ENCODE measurements around the gene GID8.

The GID8 gene

DNA sequence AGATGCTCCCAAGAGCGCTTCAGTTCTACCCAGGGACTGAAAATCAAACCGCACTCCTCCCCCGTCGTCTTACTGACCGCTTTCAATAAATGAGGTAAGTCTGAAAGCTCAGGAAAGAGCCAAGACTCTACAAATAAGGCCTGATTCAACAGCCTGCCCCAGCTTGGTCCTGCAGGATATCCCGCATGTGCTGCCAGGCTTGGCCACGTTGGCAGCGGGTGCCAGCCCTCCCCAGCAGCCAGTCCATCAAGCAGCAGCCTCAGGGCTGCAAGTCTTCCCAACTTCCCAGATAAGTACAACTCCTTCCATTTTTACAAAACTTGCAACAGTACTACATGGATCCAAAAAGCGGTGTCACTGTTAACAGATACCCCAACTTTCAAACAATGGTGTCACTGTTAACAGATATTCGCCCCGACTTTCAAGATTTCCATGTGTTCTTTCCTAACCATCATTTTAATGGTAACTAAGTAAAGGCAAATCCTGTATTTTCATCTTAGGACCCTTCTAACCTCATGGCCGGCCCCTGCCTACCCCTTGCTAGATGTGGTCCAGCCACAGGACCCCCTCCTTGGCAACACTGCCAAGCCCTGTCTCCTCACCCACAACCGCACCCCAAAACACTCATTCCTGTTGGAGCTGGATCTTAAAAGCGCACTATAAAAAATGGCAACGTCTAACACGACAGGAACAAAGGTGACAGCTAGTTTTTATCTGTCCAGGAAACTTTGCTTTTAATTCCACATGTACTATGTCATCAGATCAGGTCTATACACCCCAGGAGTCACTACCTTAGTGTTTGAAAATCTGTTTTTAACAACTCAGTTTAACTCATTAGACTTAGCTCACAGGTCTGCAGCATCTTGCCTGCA lies 39.6 kb upstream of the GID8 start:
- H3K36me3 ChIP-seq (ENCODE audit: insufficient read depth, low read length), result peaks cover 55% of the 10 kb centered on the region
- no peak overlapping the region for H3K4me3 ChIP-seq (ENCODE audit: low read length)
- H3K9me3 ChIP-seq (ENCODE audit: low read length), result no peaks in the 10 kb centered on the region
- H3K4me1 ChIP-seq (ENCODE audit: insufficient read depth, low read length), result peaks cover 13% of the 10 kb centered on the region
- H2AFZ ChIP-seq (ENCODE audit: low read depth, low read length), result no peak overlapping the region
- H3K27me3 ChIP-seq (ENCODE audit: insufficient read depth, low read length), result no peaks in the 10 kb centered on the region

- Histone ChIP-seq H3K4me1 (ENCODE audit: insufficient read depth, low read length) (peaks cover 13% of the 10 kb centered on the region), H3K4me3 (ENCODE audit: low read length) (no peak overlapping the region), H3K9me3 (ENCODE audit: low read length) (no peaks in the 10 kb centered on the region), H2AFZ (ENCODE audit: low read depth, low read length) (no peak overlapping the region), H3K36me3 (ENCODE audit: insufficient read depth, low read length) (peaks cover 55% of the 10 kb centered on the region), H3K27me3 (ENCODE audit: insufficient read depth, low read length) (no peaks in the 10 kb centered on the region)
These were observed 38.8 kb upstream of the GID8 start for GRCh38 chr20:62898970-62899632.

GRCh38 chr20:62899633-62900051 lies 38.3 kb upstream of the GID8 start:
- H3K9me3 ChIP-seq (ENCODE audit: low read length), result no peaks in the 10 kb centered on the region
- H3K4me1 ChIP-seq (ENCODE audit: insufficient read depth, low read length), result peaks cover 13% of the 10 kb centered on the region
- peaks cover 55% of the 10 kb centered on the region for H3K36me3 ChIP-seq (ENCODE audit: insufficient read depth, low read length)
- H3K27me3 ChIP-seq (ENCODE audit: insufficient read depth, low read length), result no peaks in the 10 kb centered on the region
- H3K4me3 ChIP-seq (ENCODE audit: low read length), result no peak overlapping the region
- no peak overlapping the region for H2AFZ ChIP-seq (ENCODE audit: low read depth, low read length)

DNA sequence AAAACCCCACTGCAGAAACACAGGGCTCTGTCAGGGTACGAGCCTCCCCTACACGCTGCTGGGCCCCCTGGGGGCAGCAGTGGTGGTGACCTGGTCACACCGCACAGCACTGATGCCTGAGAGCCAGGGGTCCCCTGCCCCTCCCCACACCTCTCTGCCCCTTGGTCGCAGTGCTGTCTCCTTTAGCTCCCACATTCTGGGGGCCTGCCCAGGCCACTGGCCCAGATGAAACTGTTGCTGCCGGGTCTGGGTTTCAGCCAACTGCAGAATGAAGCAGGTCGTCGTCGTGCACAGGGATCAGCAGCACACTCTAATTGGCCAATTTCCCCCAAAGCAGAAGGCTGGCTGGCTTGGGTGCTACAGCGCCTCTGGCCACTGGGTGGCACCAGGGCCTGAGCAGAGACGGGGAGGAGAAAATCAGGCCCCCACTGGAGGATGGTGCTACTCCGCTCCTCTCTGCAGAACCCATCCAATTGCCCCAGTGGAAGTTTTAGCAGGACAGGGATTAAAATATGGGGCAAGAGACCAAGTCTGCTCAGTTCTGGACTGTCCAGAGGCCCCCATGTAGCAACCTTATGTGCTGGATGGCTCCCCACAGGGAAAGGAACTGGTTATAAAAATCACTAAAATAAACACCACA lies 37.8 kb upstream of the GID8 start:
- no peak overlapping the region for H3K4me3 ChIP-seq (ENCODE audit: low read length)
- no peaks in the 10 kb centered on the region for H3K27me3 ChIP-seq (ENCODE audit: insufficient read depth, low read length)
- no peak overlapping the region for H2AFZ ChIP-seq (ENCODE audit: low read depth, low read length)
- no peaks in the 10 kb centered on the region for H3K9me3 ChIP-seq (ENCODE audit: low read length)
- peaks cover 55% of the 10 kb centered on the region for H3K36me3 ChIP-seq (ENCODE audit: insufficient read depth, low read length)
- peaks cover 13% of the 10 kb centered on the region for H3K4me1 ChIP-seq (ENCODE audit: insufficient read depth, low read length)

- peaks cover 13% of the 10 kb centered on the region for H3K4me1 ChIP-seq (ENCODE audit: insufficient read depth, low read length)
- no peak overlapping the region for H2AFZ ChIP-seq (ENCODE audit: low read depth, low read length)
- H3K4me3 ChIP-seq (ENCODE audit: low read length), result no peak overlapping the region
- H3K27me3 ChIP-seq (ENCODE audit: insufficient read depth, low read length), result no peaks in the 10 kb centered on the region
- H3K36me3 ChIP-seq (ENCODE audit: insufficient read depth, low read length), result peaks cover 58% of the 10 kb centered on the region
- H3K9me3 ChIP-seq (ENCODE audit: low read length), result no peaks in the 10 kb centered on the region
These were observed 37.0 kb upstream of the GID8 start for GRCh38 chr20:62900692-62901584.

- Histone ChIP-seq H2AFZ (ENCODE audit: low read depth, low read length) (no peak overlapping the region), H3K36me3 (ENCODE audit: insufficient read depth, low read length) (peaks cover 59% of the 10 kb centered on the region), H3K9me3 (ENCODE audit: low read length) (no peaks in the 10 kb centered on the region), H3K4me3 (ENCODE audit: low read length) (no peak overlapping the region), H3K4me1 (ENCODE audit: insufficient read depth, low read length) (peaks cover 13% of the 10 kb centered on the region), H3K27me3 (ENCODE audit: insufficient read depth, low read length) (no peaks in the 10 kb centered on the region)
These were observed 36.1 kb upstream of the GID8 start for GRCh38 chr20:62901891-62902290.

GRCh38 chr20:62902926-62903615 lies 34.9 kb upstream of the GID8 start:
- peaks cover 70% of the 10 kb centered on the region for H3K36me3 ChIP-seq (ENCODE audit: insufficient read depth, low read length)
- no peaks in the 10 kb centered on the region for H3K9me3 ChIP-seq (ENCODE audit: low read length)
- H2AFZ ChIP-seq (ENCODE audit: low read depth, low read length), result no peak overlapping the region
- H3K4me1 ChIP-seq (ENCODE audit: insufficient read depth, low read length), result peaks cover 13% of the 10 kb centered on the region
- H3K27me3 ChIP-seq (ENCODE audit: insufficient read depth, low read length), result no peaks in the 10 kb centered on the region
- H3K4me3 ChIP-seq (ENCODE audit: low read length), result no peak overlapping the region

DNA sequence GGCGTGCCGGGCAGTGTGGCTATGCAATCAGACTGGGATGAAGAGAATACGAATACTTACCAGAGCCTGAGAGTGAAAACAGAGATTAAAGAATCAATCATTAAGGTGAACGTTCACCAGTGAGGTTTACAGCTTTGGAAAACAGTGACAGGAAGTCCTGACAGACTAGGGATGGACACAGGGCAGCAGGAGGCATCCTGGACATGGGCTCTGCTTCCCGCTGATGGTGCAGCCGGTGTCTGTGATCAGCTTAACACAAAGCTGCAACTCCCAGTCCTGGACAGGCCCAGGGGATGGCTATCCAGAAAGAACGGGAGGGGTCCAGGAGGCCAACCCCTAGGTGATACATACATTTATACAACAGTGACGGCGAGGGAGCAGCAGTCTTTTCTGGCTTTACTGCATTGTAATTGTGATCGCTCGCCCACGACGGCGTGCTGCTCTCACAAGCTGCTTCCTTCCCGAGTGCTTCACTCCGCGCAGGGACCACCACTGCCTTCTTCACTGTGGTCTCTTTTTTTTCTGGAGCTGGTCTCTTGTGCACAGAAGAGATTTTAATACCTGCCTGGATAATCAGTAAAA lies 32.3 kb upstream of the GID8 start:
- Histone ChIP-seq H3K4me1 (ENCODE audit: insufficient read depth, low read length) (peaks cover 4% of the 10 kb centered on the region), H3K4me3 (ENCODE audit: low read length) (no peak overlapping the region), H2AFZ (ENCODE audit: low read depth, low read length) (no peak overlapping the region), H3K36me3 (ENCODE audit: insufficient read depth, low read length) (peaks cover 95% of the 10 kb centered on the region), H3K9me3 (ENCODE audit: low read length) (no peaks in the 10 kb centered on the region), H3K27me3 (ENCODE audit: insufficient read depth, low read length) (no peaks in the 10 kb centered on the region)

DNA sequence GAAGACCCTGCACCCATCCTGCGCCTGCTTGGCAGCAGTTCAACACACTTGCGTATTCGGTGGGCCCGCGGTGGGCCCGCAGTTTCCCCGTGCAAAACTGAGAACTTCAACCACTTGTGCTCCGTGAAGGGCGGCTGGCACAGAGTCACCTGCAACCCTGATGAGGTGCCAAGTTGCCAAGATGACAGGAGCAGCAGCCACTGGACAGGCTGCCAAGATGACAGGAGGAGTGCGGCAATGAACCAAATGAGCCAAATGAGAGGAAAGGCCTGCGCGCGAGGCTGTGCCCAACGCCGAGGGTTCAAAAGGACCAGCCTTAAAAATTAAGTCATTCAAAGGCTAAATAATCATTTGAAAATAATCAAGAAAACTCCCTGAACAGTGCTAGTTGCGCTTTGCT lies 31.7 kb upstream of the GID8 start:
- no peak overlapping the region for H2AFZ ChIP-seq (ENCODE audit: low read depth, low read length)
- H3K9me3 ChIP-seq (ENCODE audit: low read length), result no peaks in the 10 kb centered on the region
- H3K4me1 ChIP-seq (ENCODE audit: insufficient read depth, low read length), result no peaks in the 10 kb centered on the region
- no peaks in the 10 kb centered on the region for H3K27me3 ChIP-seq (ENCODE audit: insufficient read depth, low read length)
- peaks cover 96% of the 10 kb centered on the region for H3K36me3 ChIP-seq (ENCODE audit: insufficient read depth, low read length)
- H3K4me3 ChIP-seq (ENCODE audit: low read length), result no peak overlapping the region

DNA sequence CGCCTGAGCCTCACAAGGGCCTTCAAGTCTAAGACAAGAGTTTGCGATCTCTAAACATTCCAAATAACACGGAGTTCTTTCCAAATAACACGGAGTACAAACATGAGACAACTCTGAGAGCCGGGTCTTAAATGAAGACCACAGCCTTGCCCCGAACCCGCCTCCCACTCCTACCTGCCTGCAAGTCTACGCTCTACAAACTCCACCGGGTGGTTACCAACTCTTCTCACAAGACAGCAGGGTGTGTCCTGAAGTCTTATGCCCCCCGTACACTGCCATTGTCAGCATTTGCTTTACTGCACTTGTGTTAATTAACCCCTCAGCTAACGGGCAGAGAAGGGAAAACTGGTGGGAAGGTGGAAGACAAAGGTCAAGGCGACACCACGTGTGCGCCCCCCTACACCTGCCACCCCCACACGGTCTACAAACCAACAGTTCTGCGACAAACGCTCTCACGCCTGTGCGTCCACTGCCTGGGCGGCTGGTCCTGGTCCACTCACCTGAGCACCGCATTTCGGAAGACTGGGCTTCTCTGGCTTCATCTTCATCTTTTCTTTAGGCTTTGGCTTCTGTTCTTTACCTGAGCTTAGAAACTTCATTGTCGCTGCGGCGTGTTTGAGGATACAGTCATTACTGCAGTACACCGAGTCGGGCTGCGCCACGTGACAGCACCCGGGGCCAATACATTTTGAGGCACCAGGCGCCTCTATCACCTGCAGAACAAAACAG lies 31.1 kb upstream of the GID8 start:
- peaks cover 99% of the 10 kb centered on the region for H3K36me3 ChIP-seq (ENCODE audit: insufficient read depth, low read length)
- H3K4me1 ChIP-seq (ENCODE audit: insufficient read depth, low read length), result no peaks in the 10 kb centered on the region
- no peak overlapping the region for H2AFZ ChIP-seq (ENCODE audit: low read depth, low read length)
- no peaks in the 10 kb centered on the region for H3K27me3 ChIP-seq (ENCODE audit: insufficient read depth, low read length)
- no peak overlapping the region for H3K4me3 ChIP-seq (ENCODE audit: low read length)
- no peaks in the 10 kb centered on the region for H3K9me3 ChIP-seq (ENCODE audit: low read length)

- Histone ChIP-seq H3K9me3 (ENCODE audit: low read length) (no peaks in the 10 kb centered on the region), H3K36me3 (ENCODE audit: insufficient read depth, low read length) (peaks cover 96% of the 10 kb centered on the region), H2AFZ (ENCODE audit: low read depth, low read length) (no peak overlapping the region), H3K27me3 (ENCODE audit: insufficient read depth, low read length) (no peaks in the 10 kb centered on the region), H3K4me1 (ENCODE audit: insufficient read depth, low read length) (no peaks in the 10 kb centered on the region), H3K4me3 (ENCODE audit: low read length) (no peak overlapping the region)
These were observed 30.3 kb upstream of the GID8 start for GRCh38 chr20:62907384-62908317.
